ENCODE measurements around the gene ABO.
"Not testable (repeated sequence)": the region's sequence is repeated elsewhere in the genome, so short reads cannot be mapped to it uniquely, and the experiment has no call there.

Gene ABO

GRCh38 chr9:133286523-133286922 is 11.5 kb upstream of the ABO start:
- no peak for DNase-seq

- DNase-seq, result no peak
These were observed 10.3 kb upstream of the ABO start for GRCh38 chr9:133285252-133285775.

GRCh38 chr9:133284362-133284761 is 9.4 kb upstream of the ABO start:
- no peak for DNase-seq

GRCh38 chr9:133283255-133284032 is 8.4 kb upstream of the ABO start:
- not testable (repeated sequence) for DNase-seq

- no peak for DNase-seq
These were observed 7.7 kb upstream of the ABO start for GRCh38 chr9:133282464-133283238.

- DNase-seq, result no peak
These were observed 5.4 kb upstream of the ABO start for GRCh38 chr9:133280392-133280791.

GRCh38 chr9:133278161-133279114 is 3.4 kb upstream of the ABO start:
- no peak for DNase-seq

GRCh38 chr9:133277467-133277866 is 2.5 kb upstream of the ABO start:
- no peak for DNase-seq

GRCh38 chr9:133276923-133277322 is 1.9 kb upstream of the ABO start:
- no peak for DNase-seq

- DNase-seq, result no peak
These were observed 1.2 kb upstream of the ABO start for GRCh38 chr9:133276001-133276884.

GRCh38 chr9:133274236-133275104 is 531 bp downstream of the ABO start:
- no peak for DNase-seq

GRCh38 chr9:133273819-133274218 is 1.2 kb downstream of the ABO start:
- DNase-seq, result no peak

GRCh38 chr9:133273098-133273497 is 1.9 kb downstream of the ABO start:
- DNase-seq, result no peak

- DNase-seq, result no peak
These were observed 5.3 kb downstream of the ABO start for GRCh38 chr9:133269537-133270362.

- not testable (repeated sequence) for DNase-seq
These were observed 5.9 kb downstream of the ABO start for GRCh38 chr9:133269136-133269535.

- DNase-seq, result no peak
These were observed 6.5 kb downstream of the ABO start for GRCh38 chr9:133268335-133269056.

- DNase-seq, result no peak
These were observed 10.7 kb downstream of the ABO start for GRCh38 chr9:133264235-133264764.

GRCh38 chr9:133263557-133263956 is 11.4 kb downstream of the ABO start:
- DNase-seq, result no peak

GRCh38 chr9:133262226-133262625 is 12.8 kb downstream of the ABO start:
- no peak for DNase-seq
